Lower lobe of right lung (tissue), 2 donors: ENCODE measurements around the gene C2. TPM values are rescaled to one million over a fixed set of nuclear protein-coding genes. Genes with fewer than 3 reads are reported as not detected.
A peak's percentile ranks its signal among the peaks of the same experiment; 100 is the strongest.

ENCODE experiments used
- ATAC-seq, 2 donors: fragments of 200-7000 bp; cut with Tn5 transposase; one replicate each; pipeline ENCODE4 v1.9.1; 2020 to 2022; ENCODE audit warnings: mild to moderate bottlenecking in 2 of 2, moderate library complexity in 2 of 2
- DNase-seq: peaks from one replicate; pipeline ENCODE4 v3.0.0-alpha.2; 2020
- H3K27ac ChIP-seq: fragments of 200-600 bp; one replicate; pipeline ENCODE4 v1.8.0; 2022
- H3K27me3 ChIP-seq: fragments of 200-600 bp; one replicate; pipeline ENCODE4 v1.8.0; 2022; ENCODE audit warnings: low read depth
- H3K36me3 ChIP-seq: fragments of 200-600 bp; one replicate; pipeline ENCODE4 v1.8.0; 2022; ENCODE audit warnings: mild to moderate bottlenecking
- H3K4me1 ChIP-seq: fragments of 200-600 bp; one replicate; pipeline ENCODE4 v1.8.0; 2022
- H3K4me3 ChIP-seq: fragments of 200-600 bp; one replicate; pipeline ENCODE4 v1.8.0; 2022; ENCODE audit warnings: mild to moderate bottlenecking
- H3K9me3 ChIP-seq: fragments of 200-600 bp; one replicate; pipeline ENCODE4 v1.8.0; 2022
- CTCF ChIP-seq: fragments of 200-600 bp; IDR thresholded peaks from one replicate; pipeline ENCODE4 v1.8.0; 2022; ENCODE audit warnings: antibody characterized with exemption, mild to moderate bottlenecking
- intact Hi-C: fragments of 100-400 bp; cut with DNase I; formaldehyde crosslinking; loops from one replicate; pipeline ENCODE4 v1.11.0; 2022
- total RNA-seq: library from RNA; stranded (reverse); fragmentation: NEBNext Ultra II Directional; extraction: Animal tissue kit (Norgen Biotek cat#: 25700); gene quantifications from one replicate; pipeline ENCODE4 v1.2.1, GENCODE V29; 2021
- donor health status: DM: no; HTN: yes; CAD: no; lungs with severe emphysema.

The C2 gene
- total RNA-seq, 1 donor from 2014 or later = 311 TPM

GRCh38 chr6:31968791-31969711 lies 41.5 kb downstream of the C2 start:
- Histone ChIP-seq H3K27me3 (no peaks in the 10 kb centered on the region), H3K9me3 (no peaks in the 10 kb centered on the region), H3K36me3 (peaks cover 68% of the 10 kb centered on the region), H3K4me3 (no peak overlapping the region), H3K4me1 (peaks cover 28% of the 10 kb centered on the region), H3K27ac (no peak overlapping the region)
- DNase-seq (peak; percentile 35), ATAC-seq (no peak)
- intact Hi-C loops = no loop called here
- no peak for TF ChIP-seq CTCF

GRCh38 chr6:31969712-31970603 lies 42.4 kb downstream of the C2 start:
- DNase-seq = peak; percentile 39
- no peak for TF ChIP-seq CTCF
- ATAC-seq = no peak
- Histone ChIP-seq H3K36me3 (peaks cover 64% of the 10 kb centered on the region), H3K27ac (no peak overlapping the region), H3K4me1 (peaks cover 31% of the 10 kb centered on the region), H3K9me3 (no peaks in the 10 kb centered on the region), H3K27me3 (no peaks in the 10 kb centered on the region), H3K4me3 (no peak overlapping the region)
- intact Hi-C loops = no loop called here

- Histone ChIP-seq H3K27me3 (no peaks in the 10 kb centered on the region), H3K4me1 (peaks cover 31% of the 10 kb centered on the region), H3K27ac (peak overlapping the region; percentile 95), H3K9me3 (no peaks in the 10 kb centered on the region), H3K36me3 (peaks cover 57% of the 10 kb centered on the region), H3K4me3 (peak overlapping the region; percentile 79)
- no peak for TF ChIP-seq CTCF
- intact Hi-C loops = no loop called here
- DNase-seq = peak; percentile 51
- no peak for ATAC-seq
Observed at GRCh38 chr6:31970604-31971271, 43.2 kb downstream of the C2 start.

- ATAC-seq (no peak), DNase-seq (peak; percentile 50)
- Histone ChIP-seq H3K4me3 (peak overlapping the region; percentile 79), H3K27ac (peak overlapping the region; percentile 95), H3K36me3 (peaks cover 50% of the 10 kb centered on the region), H3K9me3 (no peaks in the 10 kb centered on the region), H3K4me1 (peaks cover 31% of the 10 kb centered on the region), H3K27me3 (no peaks in the 10 kb centered on the region)
- no peak for TF ChIP-seq CTCF
- intact Hi-C loops = no loop called here
Observed at GRCh38 chr6:31971279-31971992, 43.9 kb downstream of the C2 start.
